ENCODE data around the gene HLA-A. TPM values are rescaled to one million over a fixed set of nuclear protein-coding genes. Genes with fewer than 3 reads are reported as not detected.
A peak's percentile ranks its signal among the peaks of the same experiment; 100 is the strongest.

HLA-A gene
- total and polyA plus RNA-seq, 2 of the 13 experiments (the other 11 are each of a cell fraction or from before 2014, with no cell fraction given), result 345 to 527 TPM

DNA sequence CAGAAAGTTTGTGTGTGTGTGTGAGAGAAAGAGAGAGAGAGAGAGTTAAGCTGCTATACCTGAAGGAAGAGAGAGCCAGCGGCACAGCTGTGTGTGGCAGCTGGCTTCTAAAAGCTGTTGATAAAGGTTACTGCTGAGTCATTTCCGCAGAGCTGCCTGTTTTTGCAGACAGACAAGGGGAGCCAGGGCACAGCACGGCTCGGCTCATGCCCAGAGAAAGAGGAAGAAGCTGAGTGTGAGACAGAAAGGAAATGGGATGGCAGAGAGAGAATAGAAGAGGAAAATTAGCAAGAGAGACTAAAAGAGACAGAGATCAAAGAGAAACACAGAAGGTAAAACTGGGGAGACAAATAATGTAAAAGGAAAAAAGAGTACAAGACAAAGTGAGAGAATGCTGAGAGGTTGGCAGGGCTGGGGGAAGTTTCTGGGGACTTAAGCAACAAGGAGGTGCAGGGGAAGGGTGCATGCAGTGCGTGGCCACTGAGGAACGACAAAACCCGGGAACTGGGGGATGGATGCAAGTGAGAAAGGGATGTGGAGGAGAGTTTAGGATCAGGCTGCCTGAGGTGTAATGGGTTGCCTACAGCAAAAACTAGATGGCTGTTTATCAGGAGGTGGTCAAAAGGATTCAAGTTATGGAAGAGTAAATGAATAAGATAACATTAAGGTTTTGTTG is 22.7 kb downstream of the HLA-A start (continued):
- no peak for TF ChIP-seq KIAA2018 (CRISPR knock-in tag; IDR thresholded peaks at IDR 0.05; ENCODE audit: borderline replicate concordance)
- no peak for TF ChIP-seq ZNF468 (CRISPR knock-in tag; IDR thresholded peaks at IDR 0.05)
- TF ChIP-seq, protein P1, sequence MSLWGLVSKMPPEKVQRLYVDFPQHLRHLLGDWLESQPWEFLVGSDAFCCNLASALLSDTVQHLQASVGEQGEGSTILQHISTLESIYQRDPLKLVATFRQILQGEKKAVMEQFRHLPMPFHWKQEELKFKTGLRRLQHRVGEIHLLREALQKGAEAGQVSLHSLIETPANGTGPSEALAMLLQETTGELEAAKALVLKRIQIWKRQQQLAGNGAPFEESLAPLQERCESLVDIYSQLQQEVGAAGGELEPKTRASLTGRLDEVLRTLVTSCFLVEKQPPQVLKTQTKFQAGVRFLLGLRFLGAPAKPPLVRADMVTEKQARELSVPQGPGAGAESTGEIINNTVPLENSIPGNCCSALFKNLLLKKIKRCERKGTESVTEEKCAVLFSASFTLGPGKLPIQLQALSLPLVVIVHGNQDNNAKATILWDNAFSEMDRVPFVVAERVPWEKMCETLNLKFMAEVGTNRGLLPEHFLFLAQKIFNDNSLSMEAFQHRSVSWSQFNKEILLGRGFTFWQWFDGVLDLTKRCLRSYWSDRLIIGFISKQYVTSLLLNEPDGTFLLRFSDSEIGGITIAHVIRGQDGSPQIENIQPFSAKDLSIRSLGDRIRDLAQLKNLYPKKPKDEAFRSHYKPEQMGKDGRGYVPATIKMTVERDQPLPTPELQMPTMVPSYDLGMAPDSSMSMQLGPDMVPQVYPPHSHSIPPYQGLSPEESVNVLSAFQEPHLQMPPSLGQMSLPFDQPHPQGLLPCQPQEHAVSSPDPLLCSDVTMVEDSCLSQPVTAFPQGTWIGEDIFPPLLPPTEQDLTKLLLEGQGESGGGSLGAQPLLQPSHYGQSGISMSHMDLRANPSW (CRISPR knock-in tag; IDR thresholded peaks at IDR 0.05; ENCODE audit: borderline replicate concordance), result 0 out of 2 replicates have a peak, but pooled peaks have one; percentile 9
- TF ChIP-seq ZNF570 (CRISPR knock-in tag; IDR thresholded peaks at IDR 0.05; ENCODE audit: borderline replicate concordance), result no peak
- TF ChIP-seq, protein P2, sequence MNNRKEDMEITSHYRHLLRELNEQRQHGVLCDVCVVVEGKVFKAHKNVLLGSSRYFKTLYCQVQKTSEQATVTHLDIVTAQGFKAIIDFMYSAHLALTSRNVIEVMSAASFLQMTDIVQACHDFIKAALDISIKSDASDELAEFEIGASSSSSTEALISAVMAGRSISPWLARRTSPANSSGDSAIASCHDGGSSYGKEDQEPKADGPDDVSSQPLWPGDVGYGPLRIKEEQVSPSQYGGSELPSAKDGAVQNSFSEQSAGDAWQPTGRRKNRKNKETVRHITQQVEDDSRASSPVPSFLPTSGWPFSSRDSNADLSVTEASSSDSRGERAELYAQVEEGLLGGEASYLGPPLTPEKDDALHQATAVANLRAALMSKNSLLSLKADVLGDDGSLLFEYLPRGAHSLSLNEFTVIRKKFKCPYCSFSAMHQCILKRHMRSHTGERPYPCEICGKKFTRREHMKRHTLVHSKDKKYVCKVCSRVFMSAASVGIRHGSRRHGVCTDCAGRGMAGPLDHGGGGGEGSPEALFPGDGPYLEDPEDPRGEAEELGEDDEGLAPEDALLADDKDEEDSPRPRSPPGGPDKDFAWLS (CRISPR knock-in tag; IDR thresholded peaks at IDR 0.05; ENCODE audit: borderline replicate concordance), result no peak
- peak; percentile 72 for TF ChIP-seq ZNF124 (CRISPR knock-in tag; IDR thresholded peaks at IDR 0.05)
- TF ChIP-seq ZNF232 (CRISPR knock-in tag; IDR thresholded peaks at IDR 0.05; ENCODE audit: borderline replicate concordance), result no peak; the same call in 1 of the 2 replicates
- TF ChIP-seq POLR2A (IDR thresholded peaks at IDR 0.05; ENCODE audit: insufficient read depth in 1 of 2, low read depth in 2 of 2, low read length in 2 of 2), result peak; percentile 73 to 74
- TF ChIP-seq ZNF574 (CRISPR knock-in tag; IDR thresholded peaks at IDR 0.05), result peak; percentile 71
- no peak for TF ChIP-seq WIZ (CRISPR knock-in tag; IDR thresholded peaks at IDR 0.05)
- no peak for TF ChIP-seq FOXP1 (IDR thresholded peaks at IDR 0.05)
- peak; percentile 70 for TF ChIP-seq FOXP1 (CRISPR knock-in tag; IDR thresholded peaks at IDR 0.05)

Data from HepG2 (cell line).